ENCODE data around the gene KHDC3L. TPM values are rescaled to one million over a fixed set of nuclear protein-coding genes. Genes with fewer than 3 reads are reported as not detected.
A peak's percentile ranks its signal among the peaks of the same experiment; 100 is the strongest.
"Not testable (repeated sequence)": the region's sequence is repeated elsewhere in the genome, so short reads cannot be mapped to it uniquely, and the experiment has no call there.

KHDC3L gene
- total RNA-seq, 1 donor from 2014 or later: not detected

GRCh38 chr6:73371984-73372383 lies 9.5 kb downstream of the KHDC3L start:
- no peak for ATAC-seq

GRCh38 chr6:73372516-73372915 lies 10.1 kb downstream of the KHDC3L start:
- peak; percentile 62 for ATAC-seq

GRCh38 chr6:73375216-73375615 lies 12.8 kb downstream of the KHDC3L start:
- no peak for ATAC-seq

GRCh38 chr6:73377225-73377624 lies 14.8 kb downstream of the KHDC3L start:
- ATAC-seq: no peak

- not testable (repeated sequence) for ATAC-seq
Observed at GRCh38 chr6:73381531-73381930, 19.1 kb downstream of the KHDC3L start.

- ATAC-seq: peak; percentile 32
Observed at GRCh38 chr6:73382462-73383113, 20.1 kb downstream of the KHDC3L start.

- ATAC-seq: no peak
Observed at GRCh38 chr6:73388433-73388799, 26.0 kb downstream of the KHDC3L start.

- ATAC-seq: peak; percentile 78
Observed at GRCh38 chr6:73388800-73389512, 26.5 kb downstream of the KHDC3L start.

- ATAC-seq: no peak
Observed at GRCh38 chr6:73389854-73390253, 27.4 kb downstream of the KHDC3L start.

- no peak for ATAC-seq
Observed at GRCh38 chr6:73391675-73392074, 29.2 kb downstream of the KHDC3L start.

- ATAC-seq: not testable (repeated sequence)
Observed at GRCh38 chr6:73392188-73392587, 29.7 kb downstream of the KHDC3L start.

GRCh38 chr6:73393278-73393677 lies 30.8 kb downstream of the KHDC3L start:
- no peak for ATAC-seq

- peak; percentile 92 for ATAC-seq
Observed at GRCh38 chr6:73394577-73395354, 32.3 kb downstream of the KHDC3L start, which contains the start of gene DDX43. DDX43 (plus strand) TSS chr6:73394828; CDS start chr6:73394906, 78 bp downstream.

- no peak for ATAC-seq
Observed at GRCh38 chr6:73395875-73396274, 33.4 kb downstream of the KHDC3L start.

- ATAC-seq: no peak
Observed at GRCh38 chr6:73400656-73401055, 38.2 kb downstream of the KHDC3L start.

- no peak for ATAC-seq
Observed at GRCh38 chr6:73409395-73409794, 46.9 kb downstream of the KHDC3L start.

- ATAC-seq: no peak
Observed at GRCh38 chr6:73413102-73413501, 50.6 kb downstream of the KHDC3L start.

Other genes with a start within 250 kb of the KHDC3L start
- gene KHDC1L, start 137.2 kb upstream of the KHDC3L start, total RNA-seq: 0.32 TPM
- 0.88 TPM for gene KHDC1, start 99.5 kb upstream of the KHDC3L start, total RNA-seq
- not detected for gene DPPA5, start 8.4 kb upstream of the KHDC3L start, total RNA-seq
- 0.36 TPM for gene OOEP, start 7.2 kb downstream of the KHDC3L start, total RNA-seq
- gene DDX43, start 32.2 kb downstream of the KHDC3L start, total RNA-seq: 0.56 TPM
- gene CGAS, start 89.6 kb downstream of the KHDC3L start, total RNA-seq: 8.6 TPM
- gene MTO1, start 99.1 kb downstream of the KHDC3L start, total RNA-seq: 18.5 TPM
- 7,434 TPM for gene EEF1A1, start 158.4 kb downstream of the KHDC3L start, total RNA-seq